Neutrophil (primary cell): ENCODE data around the gene CSNK1D.

Experiments used
- H3K27ac ChIP-seq: fragments of 200-600 bp; sonication (generic); 2 replicates; pipeline ENCODE4 v1.5.1; 2016; ENCODE audit warnings: mild to moderate bottlenecking, moderate library complexity
- H3K27me3 ChIP-seq: fragments of 200-600 bp; sonication (generic); 2 replicates; pipeline ENCODE4 v1.6.0; 2016; ENCODE audit warnings: mild to moderate bottlenecking
- H3K36me3 ChIP-seq: fragments of 200-600 bp; sonication (generic); 2 replicates; pipeline ENCODE4 v1.5.1; 2017
- H3K4me1 ChIP-seq, 2 experiments: fragments of 200-600 bp in 1 of 2; sonication (generic) in 1 of 2; 1 replicate in 1 of 2; 2 replicates in 1 of 2; pipeline versions ENCODE4 v1.5.1 to v1.6.1; 2013 to 2016; ENCODE audit warnings: low read depth in 1 of 2, low read length in 1 of 2, mild to moderate bottlenecking in 1 of 2, moderate library complexity in 1 of 2; ENCODE audit not compliant: control insufficient read depth in 1 of 2, insufficient read depth in 1 of 2
- H3K4me3 ChIP-seq, 2 experiments: fragments of 200-600 bp in 1 of 2; sonication (generic) in 1 of 2; 1 replicate in 1 of 2; 2 replicates in 1 of 2; pipeline ENCODE4 v1.5.1; 2013 to 2016; ENCODE audit warnings: low read depth in 1 of 2, low read length in 1 of 2, mild to moderate bottlenecking in 1 of 2, moderate library complexity in 1 of 2
- H3K9me3 ChIP-seq: fragments of 200-600 bp; sonication (generic); 2 replicates; pipeline ENCODE4 v1.5.1; 2016
- TF ChIP-seq, protein P1 (sequence below): fragments of 200-600 bp; sonication (generic); IDR thresholded peaks from 2 replicates; pipeline ENCODE4 v1.5.1; 2016; ENCODE audit warnings: antibody characterized with exemption

Gene CSNK1D

DNA sequence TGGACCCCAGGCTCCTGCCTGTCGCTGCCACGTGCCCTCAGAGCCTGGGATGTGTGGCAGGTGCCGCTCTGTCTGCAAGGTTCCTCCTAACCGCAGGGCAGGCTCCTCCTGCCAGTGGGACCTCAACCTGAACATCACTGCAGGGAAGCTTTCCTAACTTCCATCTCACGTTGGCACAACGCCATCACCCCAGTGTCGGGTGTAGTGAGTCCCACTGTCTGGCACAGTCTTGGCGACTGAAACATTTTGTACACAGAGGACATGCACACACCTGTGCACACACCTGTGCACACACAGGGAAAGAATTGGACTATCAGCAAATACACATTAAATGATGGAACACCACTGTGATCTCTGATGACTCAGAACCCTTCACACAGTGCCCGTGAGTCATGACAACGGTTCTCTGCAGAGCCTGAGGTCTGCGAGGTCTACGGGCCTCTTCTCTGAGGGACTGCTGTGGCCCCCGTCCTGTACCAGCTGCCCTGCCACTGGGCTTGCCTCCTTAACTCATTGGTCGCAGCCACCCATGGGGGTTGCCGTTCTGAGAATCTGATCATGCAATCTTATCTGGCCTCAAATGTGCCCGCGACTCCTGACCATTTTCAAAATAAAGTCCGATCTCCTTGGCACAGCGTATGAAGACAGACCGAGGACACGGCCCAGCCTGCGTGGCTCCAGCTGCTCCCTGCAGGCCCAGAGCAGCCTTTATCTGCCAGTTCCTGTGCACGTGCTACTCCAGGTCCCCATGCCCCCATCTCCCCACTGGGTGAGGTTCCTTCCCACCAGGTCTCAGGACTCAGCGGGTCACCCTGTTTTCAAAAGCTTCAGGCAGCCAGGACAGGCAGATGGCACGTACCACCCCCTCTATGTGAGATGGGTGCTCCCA, 68.4 kb downstream of the CSNK1D start:
- peak overlapping the region; percentile 99 for H3K27ac ChIP-seq
- TF ChIP-seq, protein P1, sequence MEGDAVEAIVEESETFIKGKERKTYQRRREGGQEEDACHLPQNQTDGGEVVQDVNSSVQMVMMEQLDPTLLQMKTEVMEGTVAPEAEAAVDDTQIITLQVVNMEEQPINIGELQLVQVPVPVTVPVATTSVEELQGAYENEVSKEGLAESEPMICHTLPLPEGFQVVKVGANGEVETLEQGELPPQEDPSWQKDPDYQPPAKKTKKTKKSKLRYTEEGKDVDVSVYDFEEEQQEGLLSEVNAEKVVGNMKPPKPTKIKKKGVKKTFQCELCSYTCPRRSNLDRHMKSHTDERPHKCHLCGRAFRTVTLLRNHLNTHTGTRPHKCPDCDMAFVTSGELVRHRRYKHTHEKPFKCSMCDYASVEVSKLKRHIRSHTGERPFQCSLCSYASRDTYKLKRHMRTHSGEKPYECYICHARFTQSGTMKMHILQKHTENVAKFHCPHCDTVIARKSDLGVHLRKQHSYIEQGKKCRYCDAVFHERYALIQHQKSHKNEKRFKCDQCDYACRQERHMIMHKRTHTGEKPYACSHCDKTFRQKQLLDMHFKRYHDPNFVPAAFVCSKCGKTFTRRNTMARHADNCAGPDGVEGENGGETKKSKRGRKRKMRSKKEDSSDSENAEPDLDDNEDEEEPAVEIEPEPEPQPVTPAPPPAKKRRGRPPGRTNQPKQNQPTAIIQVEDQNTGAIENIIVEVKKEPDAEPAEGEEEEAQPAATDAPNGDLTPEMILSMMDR = no peak

DNA sequence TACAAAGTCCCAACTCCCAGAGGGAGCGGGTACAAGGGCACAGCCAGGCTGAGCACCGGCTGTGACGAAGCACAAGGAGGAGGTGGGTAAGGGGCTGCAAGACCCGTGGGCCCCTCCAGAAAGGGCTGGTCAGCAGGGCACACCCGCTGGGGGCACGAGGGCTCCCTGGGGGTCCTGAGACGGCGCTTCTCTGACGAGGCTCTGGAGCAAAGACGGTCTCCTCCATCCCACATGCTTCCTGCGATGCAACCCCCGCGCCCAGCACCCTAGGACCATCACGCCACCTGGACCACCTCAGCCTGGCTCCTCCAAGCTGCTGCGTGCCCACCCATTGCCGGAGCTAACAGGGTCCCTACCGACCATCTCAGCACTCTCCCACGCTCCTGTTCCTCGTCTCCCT, 69.6 kb downstream of the CSNK1D start:
- H3K9me3 ChIP-seq = no peaks in the 10 kb centered on the region
- TF ChIP-seq, protein P1 = no peak

More for the DNA sequence above, 68.4 kb downstream of the CSNK1D start:
- Histone ChIP-seq H3K4me1 (peaks cover 40% of the 10 kb centered on the region in 2 experiments), H3K9me3 (no peaks in the 10 kb centered on the region), H3K4me3 (peak overlapping the region; percentile 61 to 63), H3K27me3 (no peaks in the 10 kb centered on the region), H3K36me3 (no peaks in the 10 kb centered on the region)

DNA sequence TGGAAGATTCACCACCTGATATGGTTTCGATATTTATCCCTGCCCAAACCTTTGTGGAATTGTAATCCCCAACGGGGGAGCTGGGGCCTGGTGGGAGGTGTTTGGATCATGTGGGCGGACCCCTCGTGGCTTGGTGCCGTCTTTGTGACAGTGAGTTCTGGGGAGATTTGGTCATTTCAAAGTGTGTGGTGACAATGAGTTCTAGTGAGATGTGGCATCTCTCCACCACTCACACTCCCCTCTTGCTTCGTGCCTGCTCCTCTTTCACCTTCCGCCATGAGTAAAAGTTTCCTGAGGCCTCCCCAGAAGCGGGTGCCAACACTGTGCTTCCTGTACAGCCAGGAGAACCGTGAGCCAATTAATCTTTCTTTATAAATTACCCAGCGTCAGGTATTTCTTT, 70.5 kb downstream of the CSNK1D start:
- TF ChIP-seq, protein P1 = no peak

More for the DNA sequence above, 69.6 kb downstream of the CSNK1D start:
- Histone ChIP-seq H3K36me3 (no peaks in the 10 kb centered on the region), H3K4me3 (no peak overlapping the region), H3K27me3 (no peaks in the 10 kb centered on the region), H3K4me1 (peaks cover 40% of the 10 kb centered on the region in 2 experiments), H3K27ac (peak overlapping the region; percentile 38)

DNA sequence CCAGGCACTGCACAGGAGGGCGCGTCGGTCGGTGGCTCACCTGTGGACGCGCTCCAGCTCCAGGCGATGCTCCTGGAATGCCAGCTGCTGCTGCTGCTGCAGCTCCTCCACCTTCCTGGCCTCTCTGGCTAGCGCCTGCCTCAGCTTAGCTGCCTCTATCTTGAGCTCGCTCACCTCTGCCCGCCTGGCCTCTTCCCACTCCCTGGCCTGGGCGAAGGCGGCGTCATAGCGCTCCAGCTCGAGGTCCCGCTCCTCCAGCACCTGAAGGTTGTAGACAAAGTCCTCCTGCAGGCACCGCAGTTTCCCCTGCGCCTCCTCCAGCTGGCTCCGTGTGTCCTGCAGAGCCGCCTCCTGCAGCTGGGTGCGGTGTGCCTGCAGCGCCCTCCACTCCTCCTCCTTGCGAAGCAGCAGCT, 72.0 kb downstream of the CSNK1D start:
- Histone ChIP-seq H3K36me3 (peaks cover 6% of the 10 kb centered on the region), H3K27ac (no peak overlapping the region), H3K9me3 (no peaks in the 10 kb centered on the region), H3K4me1 (peaks cover 25 to 28% of the 10 kb centered on the region in 2 experiments), H3K27me3 (no peaks in the 10 kb centered on the region), H3K4me3 (no peak overlapping the region)
- TF ChIP-seq, protein P1 = no peak

More for the DNA sequence above, 70.5 kb downstream of the CSNK1D start:
- no peak overlapping the region for H3K27ac ChIP-seq
- H3K9me3 ChIP-seq = no peaks in the 10 kb centered on the region
- peaks cover 40% of the 10 kb centered on the region in 2 experiments for H3K4me1 ChIP-seq
- H3K4me3 ChIP-seq = no peak overlapping the region
- H3K27me3 ChIP-seq = no peaks in the 10 kb centered on the region
- peaks cover under 1% of the 10 kb centered on the region for H3K36me3 ChIP-seq

DNA sequence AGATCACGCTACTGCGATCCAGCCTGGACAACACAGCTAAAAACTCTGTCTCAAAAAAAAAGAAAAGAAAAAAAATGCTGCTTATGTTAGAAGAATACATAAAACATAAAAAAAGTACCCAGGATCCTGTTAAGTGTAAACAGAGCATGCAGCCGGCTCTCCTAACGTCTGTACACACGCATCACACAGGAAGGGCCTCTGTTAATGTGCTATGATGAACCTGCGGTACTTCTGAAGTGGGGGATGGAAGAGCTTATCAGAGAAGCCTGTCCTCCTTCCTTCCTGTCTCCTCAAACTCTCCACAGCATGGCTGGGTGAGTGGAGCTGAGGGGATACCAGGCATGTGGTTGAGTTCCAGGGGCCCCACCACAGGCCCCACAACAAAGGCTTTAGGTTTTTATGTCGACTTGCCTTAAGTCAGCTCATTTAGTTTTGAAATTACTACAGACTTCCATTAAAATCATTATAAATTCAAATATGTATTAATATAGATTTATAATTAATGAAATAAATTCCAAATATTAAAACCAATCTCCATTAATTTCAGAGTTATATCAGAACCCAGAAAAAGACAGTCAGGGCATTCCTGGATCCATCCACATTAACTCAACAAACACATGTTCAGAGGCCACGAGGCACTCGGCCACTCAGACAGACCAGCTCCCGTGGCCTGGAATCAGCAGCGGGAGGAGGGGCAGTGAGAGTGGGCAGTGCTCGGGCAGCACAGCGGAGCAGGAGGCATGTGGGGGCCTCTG, 72.6 kb downstream of the CSNK1D start:
- Histone ChIP-seq H3K27me3 (no peaks in the 10 kb centered on the region), H3K4me3 (no peak overlapping the region), H3K27ac (no peak overlapping the region), H3K4me1 (peaks cover 20 to 22% of the 10 kb centered on the region in 2 experiments), H3K36me3 (peaks cover 6% of the 10 kb centered on the region), H3K9me3 (no peaks in the 10 kb centered on the region)
- TF ChIP-seq, protein P1 = no peak
